ENCODE measurements around the gene PGC. TPM values are rescaled to one million over a fixed set of nuclear protein-coding genes. Genes with fewer than 3 reads are reported as not detected.
A peak's percentile ranks its signal among the peaks of the same experiment; 100 is the strongest.

Gene PGC
- total RNA-seq, 4 donors from 2014 or later, result not detected

DNA sequence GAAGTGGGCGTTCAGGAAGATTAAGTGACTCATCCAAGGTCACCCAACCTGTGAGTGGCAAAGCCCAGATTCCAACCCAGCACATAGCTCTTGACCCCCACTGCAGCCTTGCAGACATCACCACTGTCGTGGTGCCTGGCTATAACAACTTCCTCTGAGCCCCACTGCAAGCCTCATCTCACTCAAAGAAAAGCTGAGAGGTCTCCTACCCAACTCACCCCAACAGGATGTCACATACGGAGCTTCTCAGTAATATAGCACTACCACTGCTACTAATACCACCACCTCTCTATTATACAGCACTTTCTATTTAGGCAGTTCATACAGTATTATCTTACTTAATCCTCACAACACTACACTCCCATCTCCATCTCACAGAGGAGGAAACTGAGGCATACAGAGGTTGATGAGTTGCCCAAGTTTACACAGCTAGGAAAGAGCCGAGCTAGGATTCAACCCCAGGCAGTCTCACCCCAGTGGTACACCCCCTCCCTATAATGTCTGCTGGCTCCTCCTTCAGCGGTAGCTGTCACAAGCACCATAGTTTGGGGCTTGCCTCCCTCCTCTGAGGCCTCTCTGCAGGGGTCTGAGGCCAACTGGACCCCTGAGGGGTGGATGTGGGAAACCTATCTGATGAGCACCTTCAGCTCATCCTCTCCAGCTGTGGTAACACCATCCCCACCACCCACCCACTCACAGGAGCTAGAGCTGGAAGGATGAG lies 31.2 kb downstream of the PGC start:
- Histone ChIP-seq H3K9me3 (no peaks in the 10 kb centered on the region), H3K4me3 (replicated peaks in 1 of 3) (no peak overlapping the region), H3K27ac (peak overlapping the region; percentile 81 to 97 (median 91)), H3K36me3 (no peaks in the 10 kb centered on the region), H3K4me1 (peaks cover 81 to 89% of the 10 kb centered on the region in 2 donors), H3K27me3 (no peaks in the 10 kb centered on the region)
- 85 to 87% methylated on average over 5 of the region's 5 CpGs for WGBS, 2 donors
- DNase-seq, result no peak
- intact Hi-C loops (cut with DNase I), result no loop called here
- TF ChIP-seq, protein P1, sequence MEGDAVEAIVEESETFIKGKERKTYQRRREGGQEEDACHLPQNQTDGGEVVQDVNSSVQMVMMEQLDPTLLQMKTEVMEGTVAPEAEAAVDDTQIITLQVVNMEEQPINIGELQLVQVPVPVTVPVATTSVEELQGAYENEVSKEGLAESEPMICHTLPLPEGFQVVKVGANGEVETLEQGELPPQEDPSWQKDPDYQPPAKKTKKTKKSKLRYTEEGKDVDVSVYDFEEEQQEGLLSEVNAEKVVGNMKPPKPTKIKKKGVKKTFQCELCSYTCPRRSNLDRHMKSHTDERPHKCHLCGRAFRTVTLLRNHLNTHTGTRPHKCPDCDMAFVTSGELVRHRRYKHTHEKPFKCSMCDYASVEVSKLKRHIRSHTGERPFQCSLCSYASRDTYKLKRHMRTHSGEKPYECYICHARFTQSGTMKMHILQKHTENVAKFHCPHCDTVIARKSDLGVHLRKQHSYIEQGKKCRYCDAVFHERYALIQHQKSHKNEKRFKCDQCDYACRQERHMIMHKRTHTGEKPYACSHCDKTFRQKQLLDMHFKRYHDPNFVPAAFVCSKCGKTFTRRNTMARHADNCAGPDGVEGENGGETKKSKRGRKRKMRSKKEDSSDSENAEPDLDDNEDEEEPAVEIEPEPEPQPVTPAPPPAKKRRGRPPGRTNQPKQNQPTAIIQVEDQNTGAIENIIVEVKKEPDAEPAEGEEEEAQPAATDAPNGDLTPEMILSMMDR (IDR thresholded peaks at IDR 0.05), result no peak
- TF ChIP-seq POLR2A (IDR thresholded peaks at IDR 0.05), result no peak

DNA sequence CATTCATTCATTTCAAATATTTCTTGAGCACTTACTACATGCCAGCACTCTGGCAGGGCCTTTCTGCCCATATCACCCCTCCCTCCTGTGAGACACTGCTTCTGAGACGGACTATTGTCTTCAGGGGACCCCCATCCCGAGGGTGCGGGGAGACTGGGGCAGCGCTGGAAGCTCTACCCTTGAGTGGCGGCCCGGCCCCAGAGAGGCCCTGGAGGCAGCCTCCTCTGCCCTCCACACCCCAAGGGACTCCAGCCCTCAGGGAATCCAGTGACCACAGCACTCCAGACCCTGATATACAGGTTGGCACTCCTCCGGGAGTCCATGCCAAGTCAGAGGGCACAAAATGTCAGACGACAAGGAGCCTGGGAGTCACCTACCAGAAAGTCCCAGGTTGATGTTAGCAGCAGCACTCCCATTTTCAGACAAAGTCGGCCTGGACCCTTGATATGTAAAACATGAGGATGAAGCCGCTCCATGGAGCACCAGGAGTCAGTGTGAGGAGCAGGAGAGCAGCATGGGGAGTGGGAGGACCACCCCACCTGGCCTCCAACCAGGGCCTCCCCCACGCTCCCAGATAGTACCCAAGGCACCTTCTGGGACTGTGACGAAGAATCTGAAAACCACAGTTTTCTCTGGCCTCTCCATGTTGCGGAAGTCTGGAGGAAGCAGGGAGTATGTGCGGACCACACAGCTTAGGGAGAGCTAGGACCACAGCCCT lies 32.5 kb downstream of the PGC start:
- no peaks in the 10 kb centered on the region for H3K27me3 ChIP-seq
- WGBS, 2 donors, result 90 to 92% methylated on average over 8 to 14 of the region's 14 CpGs
- no peak for TF ChIP-seq POLR2A (IDR thresholded peaks at IDR 0.05)
- TF ChIP-seq, protein P1 (IDR thresholded peaks at IDR 0.05), result no peak
- H3K27ac ChIP-seq, result peak overlapping the region; percentile 70 to 97 (median 81)
- H3K4me1 ChIP-seq, result peaks cover 85 to 92% of the 10 kb centered on the region in 2 donors
- no peaks in the 10 kb centered on the region for H3K9me3 ChIP-seq
- intact Hi-C loops (cut with DNase I), result no loop called here
- H3K36me3 ChIP-seq, result no peaks in the 10 kb centered on the region
- DNase-seq, result peak; percentile 19 to 40
- no peak overlapping the region for H3K4me3 ChIP-seq (replicated peaks in 1 of 3)

DNA sequence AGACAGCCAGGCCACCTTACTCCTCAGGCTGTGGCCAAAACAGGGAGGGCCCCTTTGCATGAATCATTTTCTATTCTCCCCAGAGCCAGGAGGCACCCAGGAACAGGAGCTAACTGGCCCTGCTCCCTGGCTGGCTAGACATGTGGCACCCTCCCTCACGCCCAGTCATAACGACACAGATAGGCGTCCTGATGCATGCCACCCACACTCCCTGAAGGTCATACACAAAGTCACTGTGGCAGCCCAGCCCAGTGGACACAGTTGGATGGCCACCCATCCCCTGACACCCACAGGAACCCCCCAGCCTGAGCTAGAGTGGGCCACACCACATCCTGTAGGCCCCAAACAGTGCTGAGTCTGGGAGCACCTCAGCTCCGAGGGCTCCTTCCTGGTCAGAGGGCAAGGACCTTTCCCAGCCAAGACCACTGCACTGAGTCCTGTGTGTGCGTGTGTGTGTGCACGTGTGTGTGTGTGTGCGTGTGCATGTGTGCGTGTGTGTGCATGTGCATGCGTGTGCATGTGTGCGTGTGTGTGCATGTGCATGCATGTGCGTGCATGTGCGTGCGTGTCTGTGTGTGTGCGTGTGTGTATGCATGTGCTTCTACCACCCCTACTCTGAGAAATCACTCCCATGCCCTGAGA lies 33.4 kb downstream of the PGC start:
- Histone ChIP-seq H3K4me3 (replicated peaks in 1 of 3) (no peak overlapping the region), H3K36me3 (no peaks in the 10 kb centered on the region), H3K9me3 (no peaks in the 10 kb centered on the region), H3K27me3 (no peaks in the 10 kb centered on the region), H3K4me1 (peaks cover 84 to 91% of the 10 kb centered on the region in 2 donors), H3K27ac (peak overlapping the region; percentile 90 to 99 (median 97))
- intact Hi-C loops (cut with DNase I), result no loop called here
- 79 to 82% methylated on average over 9 to 14 of the region's 14 CpGs for WGBS, 2 donors
- peak; percentile 38 to 55 for DNase-seq
- TF ChIP-seq, protein P1 (IDR thresholded peaks at IDR 0.05), result no peak
- TF ChIP-seq POLR2A (IDR thresholded peaks at IDR 0.05), result no peak

DNA sequence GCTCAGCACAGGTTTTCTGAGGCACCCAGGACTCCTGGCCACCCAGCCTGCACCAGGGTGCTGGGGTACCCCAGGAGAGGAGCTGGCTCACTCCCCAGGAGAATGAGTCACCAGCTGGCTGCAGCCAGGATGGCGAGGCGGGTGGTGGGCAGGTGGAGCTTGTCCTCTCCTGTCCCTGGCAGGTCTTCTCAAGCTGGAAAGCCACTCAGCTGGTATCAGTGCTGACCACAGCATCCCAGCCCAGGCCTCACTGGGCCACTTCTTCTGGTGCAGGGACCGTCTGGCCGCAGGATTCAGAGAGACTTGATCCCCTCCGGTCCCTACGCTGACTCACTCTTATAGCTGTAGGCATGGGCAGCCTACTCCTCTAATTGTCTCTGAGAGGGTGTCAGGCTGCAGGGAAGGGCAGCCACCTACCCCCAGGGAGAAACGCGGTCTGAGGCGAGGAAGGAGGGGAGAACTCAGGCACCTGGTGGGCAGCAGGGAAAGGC lies 34.0 kb downstream of the PGC start:
- intact Hi-C loops (cut with DNase I), result no loop called here
- Histone ChIP-seq H3K9me3 (no peaks in the 10 kb centered on the region), H3K4me3 (replicated peaks in 1 of 3) (no peak overlapping the region), H3K36me3 (no peaks in the 10 kb centered on the region), H3K27me3 (no peaks in the 10 kb centered on the region), H3K27ac (peak overlapping the region; percentile 90 to 99 (median 97)), H3K4me1 (peaks cover 83 to 91% of the 10 kb centered on the region in 2 donors)
- peak; percentile 95 to 96 for DNase-seq
- WGBS, 2 donors, result 39 to 48% methylated on average over 5 to 7 of the region's 9 CpGs
- TF ChIP-seq, protein P1 (IDR thresholded peaks at IDR 0.05), result no peak
- TF ChIP-seq POLR2A (IDR thresholded peaks at IDR 0.05), result peak in 1 of 2 donors; percentile 51

Data from thyroid gland (tissue), 4 donors.